GM21619 (cell line): ENCODE results near the gene CEACAM1.
"Not testable (repeated sequence)": the region's sequence is repeated elsewhere in the genome, so short reads cannot be mapped to it uniquely, and the experiment has no call there.

ENCODE experiments used
- ATAC-seq: cut with Tn5 transposase; IDR thresholded peaks from one replicate; pipeline ENCODE4 v1.9.1; 2021; ENCODE audit not compliant: unreplicated experiment

CEACAM1 gene

DNA sequence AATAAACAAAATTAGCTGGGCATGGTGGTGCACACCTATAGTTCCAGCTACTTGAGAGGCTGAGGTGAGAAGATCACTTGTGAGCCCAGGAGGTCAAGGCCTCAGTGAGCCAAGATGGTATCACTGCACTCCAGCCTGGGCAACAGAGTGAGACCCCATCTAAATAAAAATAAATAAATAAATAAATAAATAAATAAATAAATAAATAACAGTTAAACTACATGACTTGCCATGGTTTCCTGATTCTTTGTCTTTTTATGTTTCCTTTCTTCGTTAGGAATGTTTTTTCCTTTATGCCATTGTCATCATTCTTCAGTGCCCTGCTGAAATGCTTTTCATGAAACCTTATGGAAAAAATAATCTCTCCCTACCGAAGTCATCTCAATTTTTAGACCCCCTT, 50.3 kb downstream of the CEACAM1 start:
- no peak for ATAC-seq

DNA sequence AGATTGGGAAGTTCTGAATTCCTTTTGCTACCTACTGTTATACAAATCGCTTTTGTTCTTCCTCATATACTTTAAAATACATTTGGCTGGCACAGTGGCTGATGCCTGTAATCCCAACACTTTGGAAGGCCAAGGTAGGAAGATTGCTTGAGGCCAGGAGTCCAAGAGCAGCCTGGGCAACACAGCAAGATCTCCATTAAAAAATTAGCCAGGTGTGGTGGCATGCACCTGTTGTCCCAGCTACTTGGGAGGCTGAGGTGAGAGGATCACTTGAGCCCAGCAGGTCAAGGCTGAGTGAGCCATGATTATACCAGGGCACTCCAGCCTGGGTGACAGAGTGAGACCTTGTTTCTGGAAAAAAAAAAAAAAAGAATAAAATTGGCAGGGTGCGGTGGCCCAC, 51.2 kb downstream of the CEACAM1 start:
- no peak for ATAC-seq

DNA sequence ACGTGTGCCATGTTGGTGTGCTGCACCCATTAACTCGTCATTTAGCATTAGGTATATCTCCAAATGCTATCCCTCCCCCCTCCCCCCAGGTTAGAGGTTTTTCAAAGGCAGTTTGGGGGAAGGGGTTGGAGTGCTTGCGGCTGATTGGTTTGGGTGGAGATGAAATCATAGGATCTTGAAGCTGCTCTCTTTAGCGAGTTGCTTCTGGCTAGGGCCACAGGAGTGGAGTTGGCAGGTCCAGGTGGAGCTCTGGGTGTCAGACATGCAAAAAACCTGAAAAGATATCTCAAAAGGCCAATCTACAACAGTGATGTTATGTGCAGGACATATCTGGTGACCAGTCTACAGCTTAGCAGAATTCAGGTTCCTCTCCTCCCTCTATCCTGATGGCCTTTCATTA, 52.9 kb downstream of the CEACAM1 start:
- ATAC-seq, result no peak

DNA sequence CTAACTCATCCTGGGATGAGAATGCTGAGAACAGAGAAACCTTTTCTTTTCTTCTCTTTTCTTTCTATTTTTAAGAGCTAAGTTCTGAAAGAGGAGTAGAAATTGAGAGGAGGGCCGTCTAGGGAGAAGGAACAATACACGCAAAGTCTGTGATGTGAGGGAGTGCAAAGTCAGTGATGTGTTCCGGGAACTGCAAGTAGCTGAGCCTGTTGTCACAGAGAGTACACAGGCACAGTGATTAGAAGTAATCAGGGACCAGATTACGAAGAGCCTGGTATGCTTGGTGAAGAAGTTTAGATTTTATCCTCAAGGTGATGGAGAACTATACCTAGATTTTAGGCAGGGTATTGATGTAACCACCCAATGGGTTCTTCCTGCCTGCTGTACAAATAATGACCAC, 53.5 kb downstream of the CEACAM1 start:
- ATAC-seq, result no peak

DNA sequence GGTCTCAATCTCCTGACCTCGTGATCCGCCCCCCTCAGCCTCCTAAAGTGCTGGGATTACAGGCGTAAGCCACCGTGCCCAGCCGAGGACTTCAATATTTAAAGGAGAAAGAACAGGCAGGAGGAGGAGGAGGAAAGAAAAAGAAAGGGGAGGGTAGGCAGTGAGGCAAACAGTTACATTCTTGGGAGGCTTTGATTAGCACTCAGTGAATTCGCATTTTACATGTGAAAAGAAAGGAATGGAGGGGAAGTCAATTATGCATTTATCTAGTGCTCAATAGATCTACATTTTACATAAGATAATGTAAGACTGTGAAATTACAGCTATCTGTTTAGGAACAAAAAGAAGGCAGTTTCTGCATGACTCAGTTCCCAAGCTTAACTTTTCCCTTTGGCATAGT, 54.6 kb downstream of the CEACAM1 start:
- no peak for ATAC-seq

DNA sequence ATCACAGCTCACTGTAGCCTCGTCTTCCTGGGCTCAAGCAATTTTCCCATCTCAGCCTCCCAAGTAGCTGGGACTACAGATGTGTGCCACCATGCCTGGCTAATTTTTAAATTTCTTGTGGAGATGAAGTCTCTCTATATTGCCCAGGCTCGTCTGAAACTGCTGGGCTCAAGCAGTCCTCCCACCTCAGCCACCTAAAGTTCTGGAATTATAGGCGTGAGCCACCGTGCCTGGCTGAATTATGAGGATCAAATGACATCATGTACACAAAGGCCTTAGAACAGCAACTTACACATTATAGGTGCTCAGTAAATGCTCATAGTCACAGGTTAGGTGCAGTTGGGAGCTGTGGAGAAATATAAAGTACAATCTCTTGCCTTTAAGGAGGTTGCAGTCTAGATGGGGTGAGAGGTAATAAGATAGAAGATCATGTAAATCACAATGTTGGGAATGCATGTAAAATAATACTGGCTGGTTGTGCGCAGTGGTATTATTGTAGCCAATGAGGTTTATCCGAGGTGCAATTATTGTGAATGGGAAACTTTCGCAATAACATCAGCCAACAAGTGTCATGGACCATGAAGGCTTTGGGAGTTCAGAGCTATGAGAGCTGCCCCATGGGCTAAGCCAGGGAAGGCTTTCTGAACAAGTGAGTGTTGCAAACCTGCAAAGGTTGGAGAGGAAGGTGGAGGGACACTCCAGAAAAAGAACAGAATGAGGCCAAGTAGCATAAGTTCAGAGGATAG, 55.7 kb downstream of the CEACAM1 start:
- no peak for ATAC-seq

DNA sequence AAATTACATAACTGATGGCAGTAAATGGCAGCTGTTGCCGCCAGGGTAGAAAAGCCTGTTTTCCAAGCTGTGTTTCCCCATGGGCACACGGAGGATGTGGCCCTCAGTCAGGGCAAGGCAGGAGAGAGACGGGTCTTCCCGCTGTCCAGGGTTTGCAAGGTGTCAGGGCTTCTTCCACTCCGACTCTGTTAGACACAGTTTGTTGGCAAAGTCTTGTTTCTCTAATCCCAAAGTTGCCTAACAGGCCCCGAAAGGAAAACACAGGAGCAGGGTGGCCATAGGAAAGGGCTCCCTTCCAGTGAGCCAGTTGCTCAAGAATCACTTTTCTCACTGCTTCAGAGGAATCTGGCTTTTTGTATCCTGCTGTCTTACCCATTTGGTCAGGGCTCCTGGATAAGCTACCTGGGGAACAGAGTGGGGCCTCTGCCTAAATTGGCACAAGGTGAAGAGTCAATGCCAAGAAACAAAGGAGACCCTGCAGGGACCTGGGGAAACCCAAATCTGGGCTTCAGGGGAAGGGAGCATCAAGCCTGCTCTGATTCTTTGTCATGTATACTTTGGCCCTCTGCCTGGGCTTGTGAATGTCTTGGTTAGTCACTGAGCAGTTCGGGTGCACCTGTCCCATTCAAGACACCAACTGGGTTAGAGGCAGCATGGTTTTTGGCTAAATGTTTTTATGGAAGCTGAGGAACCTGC, 56.6 kb downstream of the CEACAM1 start:
- no peak for ATAC-seq

DNA sequence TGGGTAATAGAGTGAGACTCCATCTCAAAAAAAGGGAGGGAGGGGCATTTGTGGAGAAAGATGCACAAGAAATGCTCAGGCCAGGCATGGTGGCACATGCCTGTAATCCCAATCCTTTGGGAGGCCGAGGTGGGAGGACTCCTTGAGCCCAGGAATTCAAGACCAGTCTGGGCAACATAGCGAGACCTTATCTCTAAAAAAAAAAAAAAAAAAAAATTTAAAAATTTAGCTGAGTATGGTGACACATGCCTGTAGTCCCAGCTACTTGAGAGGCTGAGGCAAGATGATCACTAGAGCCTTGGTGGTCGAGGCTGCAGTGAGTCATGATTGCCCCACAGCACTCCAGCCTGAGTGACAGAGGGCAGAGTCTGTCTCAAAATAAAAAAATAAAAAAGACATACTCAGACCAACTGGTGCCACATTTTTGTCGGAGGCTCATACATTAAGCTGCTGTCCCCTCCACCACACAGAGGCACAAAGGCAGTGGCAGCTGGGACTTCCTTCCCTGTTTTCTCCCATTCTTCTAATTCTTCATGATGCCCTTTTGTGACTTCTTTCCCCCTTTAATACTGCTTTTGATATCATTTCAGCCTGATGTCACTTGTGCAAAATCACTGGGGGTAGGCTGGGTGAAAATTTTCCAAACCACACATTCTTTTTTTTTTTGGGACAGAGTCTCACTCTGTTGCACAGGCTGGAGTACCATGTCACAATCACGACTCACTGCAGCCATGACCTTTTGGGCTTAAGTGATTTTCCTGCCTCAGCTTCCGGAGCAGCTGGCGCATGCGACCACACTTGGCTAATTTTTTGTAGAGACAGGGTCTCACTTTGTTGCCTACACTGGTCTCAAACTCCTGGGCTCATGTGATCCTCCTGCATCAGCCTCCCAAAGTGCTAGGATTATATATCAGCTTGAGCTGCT, 58.7 kb downstream of the CEACAM1 start:
- ATAC-seq, result no peak

DNA sequence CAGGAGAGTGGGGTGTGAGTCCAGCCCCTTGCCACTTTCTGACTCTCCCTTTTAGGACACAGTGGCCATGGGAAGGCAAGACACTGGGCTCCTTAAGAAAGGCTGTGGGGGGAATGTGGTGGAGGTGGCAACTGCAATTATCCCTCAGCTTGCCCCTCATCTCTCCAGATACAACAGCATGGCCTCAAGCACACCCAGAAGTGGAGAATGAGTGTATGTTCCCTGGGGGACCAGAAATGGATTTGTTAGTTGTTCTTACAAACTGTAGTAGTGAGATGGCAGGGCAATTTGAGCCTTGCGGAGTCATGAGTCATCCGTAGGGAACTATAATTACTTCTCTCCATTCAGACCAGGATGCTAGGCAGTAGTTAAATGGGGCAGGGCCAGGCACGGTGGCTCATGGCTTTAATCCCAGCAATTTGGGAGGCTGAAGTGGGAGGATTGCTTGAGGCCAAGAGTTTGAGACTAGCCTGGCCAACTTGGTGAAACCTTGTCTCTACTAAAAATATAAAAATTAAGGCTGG, 59.9 kb downstream of the CEACAM1 start:
- no peak for ATAC-seq

DNA sequence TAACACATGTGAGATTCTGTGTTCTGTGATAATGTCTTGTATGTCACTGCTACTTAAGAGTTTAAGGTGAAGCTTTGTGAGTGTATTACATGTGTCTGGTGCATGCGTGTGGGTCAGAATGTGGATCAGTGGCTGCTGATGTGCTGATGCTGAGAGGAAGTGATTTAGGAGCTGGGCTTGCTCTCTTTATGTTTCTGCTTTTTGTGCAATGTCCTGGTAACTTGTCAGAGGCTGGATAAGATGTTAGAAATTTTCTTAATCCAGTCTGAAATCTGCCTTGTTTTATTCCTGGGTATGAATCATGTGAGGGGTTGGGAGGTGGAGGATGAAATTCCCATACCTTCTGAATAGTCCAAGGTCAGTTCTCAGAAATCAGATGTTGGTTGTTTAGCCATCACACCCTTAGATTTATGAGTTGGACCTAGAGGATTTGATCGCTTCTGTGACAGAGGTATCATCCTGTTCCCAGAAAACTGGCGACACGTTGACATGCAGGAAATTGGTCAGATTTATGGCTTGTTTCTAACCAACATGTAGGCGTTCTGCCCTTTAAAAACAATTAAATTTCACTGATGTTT, 61.0 kb downstream of the CEACAM1 start:
- no peak for ATAC-seq

DNA sequence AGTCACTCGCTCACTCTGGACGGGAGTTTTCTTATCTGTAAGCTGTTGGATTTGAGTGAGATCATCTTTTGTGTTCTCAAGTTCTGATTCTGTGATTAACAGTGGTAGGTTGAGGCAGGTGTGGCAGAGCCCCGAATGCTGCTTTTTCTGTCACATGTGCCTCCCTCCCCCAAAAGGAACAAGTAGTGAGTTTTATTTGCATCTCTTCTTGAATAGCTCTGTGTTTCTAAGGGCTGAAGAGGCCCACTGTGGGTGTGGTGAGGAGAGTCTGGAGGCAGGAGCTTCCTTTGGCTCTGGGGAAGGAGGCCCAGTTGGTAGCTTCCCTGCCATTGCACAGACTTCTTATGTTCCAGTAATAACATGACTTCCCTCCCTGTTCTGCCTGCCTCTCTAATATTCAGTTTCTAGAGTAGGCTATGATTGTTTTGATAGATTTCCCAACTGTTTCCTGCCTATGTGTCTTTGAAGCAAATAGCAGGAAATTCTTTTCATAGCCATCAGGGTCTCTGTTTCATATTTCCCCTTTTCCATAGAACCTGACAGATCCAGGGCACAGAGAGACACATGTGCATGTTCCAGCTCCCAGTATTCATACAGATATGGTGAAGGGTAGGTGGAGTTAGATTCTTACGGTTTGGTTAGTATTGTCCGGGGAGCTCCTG, 61.6 kb downstream of the CEACAM1 start:
- ATAC-seq, result no peak

DNA sequence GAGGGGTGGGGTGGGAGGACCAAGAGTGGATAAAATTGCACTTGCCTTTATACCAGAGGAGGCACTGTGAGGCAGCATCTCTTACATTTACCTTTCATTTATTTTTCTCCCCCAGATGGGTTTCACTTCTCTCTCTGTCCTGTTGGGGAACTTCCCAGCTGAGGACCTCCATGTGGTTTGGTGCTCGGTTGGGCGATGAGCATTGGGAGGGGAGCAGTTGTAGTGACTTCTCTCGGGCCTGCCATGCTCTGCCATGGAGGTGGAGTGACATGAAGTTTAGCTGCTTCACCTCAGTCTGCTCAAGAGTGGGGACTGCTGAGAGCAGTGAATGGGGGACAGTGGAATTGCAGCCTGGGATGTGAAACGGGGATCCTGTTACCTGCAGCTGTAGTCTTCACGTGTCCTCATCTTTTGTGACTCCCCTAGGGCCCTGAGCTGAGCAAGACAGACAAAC, 62.4 kb downstream of the CEACAM1 start:
- ATAC-seq, result peak; percentile 84

DNA sequence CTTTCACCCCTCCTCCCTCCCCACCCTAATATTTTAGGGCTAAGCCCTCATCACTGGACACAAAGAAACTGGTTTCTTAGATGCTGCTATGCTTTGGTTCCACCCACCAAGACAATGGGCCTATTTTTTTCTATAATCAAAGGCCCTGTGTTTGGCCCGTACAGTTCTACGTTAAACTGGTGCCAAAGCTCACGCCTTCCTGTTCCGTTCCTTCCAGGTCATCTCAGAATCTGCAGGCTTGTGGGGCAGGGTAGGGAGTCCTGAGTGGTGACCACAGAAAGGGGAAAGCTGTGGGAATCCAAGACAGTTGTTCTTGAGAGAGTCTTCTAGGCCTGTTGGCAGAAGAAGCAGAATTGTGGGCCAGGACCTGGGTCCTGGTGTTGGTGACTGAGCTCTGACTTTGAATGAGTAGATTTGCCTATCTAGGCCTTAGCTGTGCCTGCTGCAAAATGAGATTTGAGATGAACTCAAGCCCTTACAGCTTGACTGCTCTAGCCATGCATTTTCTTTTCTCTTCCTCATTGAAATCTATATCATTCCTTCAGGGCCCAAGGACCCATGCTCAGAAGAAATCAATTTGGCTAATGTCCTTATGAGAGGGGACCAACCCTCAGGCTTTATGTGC, 66.5 kb downstream of the CEACAM1 start:
- no peak for ATAC-seq

DNA sequence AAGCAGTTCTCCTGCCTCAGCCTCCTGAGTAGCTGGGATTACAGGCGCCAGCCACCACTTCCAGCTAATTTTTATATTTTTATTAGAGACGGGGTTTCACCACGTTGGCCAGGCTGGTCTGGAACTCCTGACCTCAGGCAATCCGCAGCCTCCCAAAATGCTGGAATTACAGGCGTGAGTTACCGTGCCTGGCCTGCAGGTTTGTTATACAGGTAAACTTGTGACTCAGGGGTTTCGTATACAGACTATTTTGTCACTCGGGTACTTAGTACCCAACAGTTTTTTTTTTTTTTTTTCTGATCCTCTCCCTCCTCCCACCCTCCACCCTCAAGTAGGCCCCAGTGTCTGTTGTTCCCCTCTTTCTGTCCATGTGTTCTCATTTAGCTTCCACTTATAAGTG, 67.0 kb downstream of the CEACAM1 start:
- not testable (repeated sequence) for ATAC-seq

DNA sequence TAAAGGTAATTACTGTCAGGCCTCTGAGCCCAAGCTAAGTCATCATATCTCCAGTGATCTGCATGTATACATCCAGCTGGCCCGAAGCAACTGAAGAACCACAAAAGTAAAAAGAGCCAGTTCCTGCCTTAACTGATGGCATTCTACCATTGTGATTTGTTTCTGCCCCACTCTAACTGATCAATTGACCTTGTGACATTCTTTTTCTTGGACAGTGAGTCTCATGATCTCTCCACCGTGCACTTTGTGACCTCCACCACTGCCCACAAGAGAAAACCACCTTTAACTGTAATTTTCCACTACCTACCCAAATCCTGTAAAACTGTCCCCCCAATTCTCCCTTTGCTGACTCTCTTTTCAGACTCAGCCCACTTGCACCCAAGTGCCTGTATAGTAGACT, 68.4 kb downstream of the CEACAM1 start:
- no peak for ATAC-seq
